Measurements from ENCODE around the gene ZBTB21.

GRCh38 chr21:42031241-42031640 is 21.1 kb upstream of the ZBTB21 start:
- TF ChIP-seq CTCF (IDR thresholded peaks at IDR 0.05; ENCODE audit: low read depth, low read length) (no peak), POLR2A (IDR thresholded peaks at IDR 0.05; ENCODE audit: extremely low read depth, insufficient read length) (no peak), MYC (IDR thresholded peaks at IDR 0.05; ENCODE audit: low read depth, low read length) (no peak)
